Osteoblast (primary cell): ENCODE data around the gene IGSF6. TPM values are rescaled to one million over a fixed set of nuclear protein-coding genes. Genes with fewer than 3 reads are reported as not detected.
A peak's percentile ranks its signal among the peaks of the same experiment; 100 is the strongest.
"Not testable (repeated sequence)": the region's sequence is repeated elsewhere in the genome, so short reads cannot be mapped to it uniquely, and the experiment has no call there.

ENCODE experiments used
- DNase-seq: peaks from one replicate; pipeline ENCODE4 v3.0.0; 2011; ENCODE audit warnings: low spot score, mixed read lengths; ENCODE audit not compliant: insufficient read length; ENCODE audit errors: missing footprints
- H2AFZ ChIP-seq: 2 replicates; pipeline ENCODE4 v1.6.0; 2011; ENCODE audit warnings: mild to moderate bottlenecking, low read length
- H3K27ac ChIP-seq: 2 replicates; pipeline ENCODE4 v1.5.1; 2011; ENCODE audit warnings: mild to moderate bottlenecking, low read depth, low read length, moderate library complexity
- H3K27me3 ChIP-seq: 2 replicates; pipeline ENCODE4 v1.6.0; 2012; ENCODE audit warnings: mild to moderate bottlenecking, control low read depth, inconsistent platforms, low read length, moderate library complexity; ENCODE audit not compliant: insufficient read depth
- H3K36me3 ChIP-seq: 2 replicates; pipeline ENCODE4 v1.5.1; 2011; ENCODE audit warnings: mild to moderate bottlenecking, low read length, control low read depth, moderate library complexity; ENCODE audit not compliant: insufficient read depth
- H3K4me1 ChIP-seq: 2 replicates; pipeline ENCODE4 v1.5.1; 2011; ENCODE audit warnings: mild to moderate bottlenecking, low read length, control low read depth, moderate library complexity; ENCODE audit not compliant: insufficient read depth
- H3K4me2 ChIP-seq: 2 replicates; pipeline ENCODE4 v1.6.0; 2011; ENCODE audit warnings: mild to moderate bottlenecking, low read length; ENCODE audit not compliant: insufficient read depth
- H3K4me3 ChIP-seq: fragments of 200-600 bp; sonication (generic); 3 replicates; pipeline ENCODE4 v1.5.1; 2012; ENCODE audit warnings: mild to moderate bottlenecking, low read length, inconsistent platforms; ENCODE audit not compliant: insufficient read depth
- H3K79me2 ChIP-seq: 2 replicates; pipeline ENCODE4 v1.6.0; 2012; ENCODE audit warnings: mild to moderate bottlenecking, low read length, control low read depth, inconsistent platforms; ENCODE audit not compliant: insufficient read depth
- H3K9me3 ChIP-seq: 2 replicates; pipeline ENCODE4 v1.5.1; 2011; ENCODE audit warnings: low read depth, low read length, control low read depth
- H4K20me1 ChIP-seq: 2 replicates; pipeline ENCODE4 v1.6.0; 2012; ENCODE audit warnings: mild to moderate bottlenecking, low read length, control low read depth; ENCODE audit not compliant: insufficient read depth
- CTCF ChIP-seq: IDR thresholded peaks from 2 replicates; pipeline ENCODE4 v1.5.1; 2011; ENCODE audit warnings: mild to moderate bottlenecking, low read depth, low read length, moderate library complexity; ENCODE audit errors: extremely low read depth
- total RNA-seq: library from RNA; depleted of rRNA; stranded (reverse); fragments of >200 nt; gene quantifications from 2 replicates; pipeline ENCODE4 v1.2.3, GENCODE V29; 2012

IGSF6 gene
- total RNA-seq, 1 donor = 0.36 TPM

GRCh38 chr16:21639493-21639892, 12.9 kb downstream of the IGSF6 start:
- Histone ChIP-seq H3K36me3 (peaks cover under 1% of the 10 kb centered on the region), H3K4me3 (no peak overlapping the region), H3K27me3 (no peaks in the 10 kb centered on the region), H3K4me1 (peaks cover 22% of the 10 kb centered on the region), H3K9me3 (no peaks in the 10 kb centered on the region), H4K20me1 (peaks cover 3% of the 10 kb centered on the region), H2AFZ (no peak overlapping the region), H3K4me2 (peak overlapping the region; percentile 40), H3K27ac (peak overlapping the region; percentile 10), H3K79me2 (peaks cover 47% of the 10 kb centered on the region)
- no peak for DNase-seq
- TF ChIP-seq CTCF = no peak

GRCh38 chr16:21638573-21638975, 13.8 kb downstream of the IGSF6 start:
- no peak overlapping the region for H3K4me3 ChIP-seq
- no peaks in the 10 kb centered on the region for H3K27me3 ChIP-seq

GRCh38 chr16:21637032-21637968, 15.1 kb downstream of the IGSF6 start:
- no peak for TF ChIP-seq CTCF
- Histone ChIP-seq H3K27ac (no peak overlapping the region), H3K36me3 (peaks cover 4% of the 10 kb centered on the region)

More at GRCh38 chr16:21638573-21638975, 13.8 kb downstream of the IGSF6 start:
- no peak for TF ChIP-seq CTCF
- Histone ChIP-seq H2AFZ (no peak overlapping the region), H3K9me3 (no peaks in the 10 kb centered on the region), H4K20me1 (peaks cover 3% of the 10 kb centered on the region), H3K79me2 (peaks cover 46% of the 10 kb centered on the region), H3K36me3 (peaks cover 4% of the 10 kb centered on the region), H3K27ac (peak overlapping the region; percentile 27), H3K4me1 (peaks cover 22% of the 10 kb centered on the region), H3K4me2 (peak overlapping the region; percentile 40)
- DNase-seq = peak; percentile 88

GRCh38 chr16:21635694-21636093, 16.7 kb downstream of the IGSF6 start:
- H3K36me3 ChIP-seq, H3K27me3 ChIP-seq, H3K27ac ChIP-seq, DNase-seq, H3K4me3 ChIP-seq, H2AFZ ChIP-seq, H4K20me1 ChIP-seq, H3K9me3 ChIP-seq, H3K4me2 ChIP-seq: not testable (repeated sequence)
- Histone ChIP-seq H3K79me2 (peaks cover 37% of the 10 kb centered on the region), H3K4me1 (peaks cover 17% of the 10 kb centered on the region)

More at GRCh38 chr16:21637032-21637968, 15.1 kb downstream of the IGSF6 start:
- no peaks in the 10 kb centered on the region for H3K9me3 ChIP-seq
- H3K27me3 ChIP-seq = no peaks in the 10 kb centered on the region
- no peak overlapping the region for H2AFZ ChIP-seq
- peaks cover 22% of the 10 kb centered on the region for H3K4me1 ChIP-seq
- no peak overlapping the region for H3K4me2 ChIP-seq
- peaks cover 3% of the 10 kb centered on the region for H4K20me1 ChIP-seq
- H3K4me3 ChIP-seq = no peak overlapping the region
- DNase-seq = no peak
- H3K79me2 ChIP-seq = peaks cover 46% of the 10 kb centered on the region
